Tibial nerve (tissue), 4 donors: ENCODE data around the gene CMIP. TPM values are rescaled to one million over a fixed set of nuclear protein-coding genes. Genes with fewer than 3 reads are reported as not detected.

Experiments used
- DNase-seq, 2 donors: peaks; one replicate each; pipeline ENCODE4 v3.0.0-alpha.2; 2019; ENCODE audit warnings: low spot score in 2 of 2
- H3K27ac ChIP-seq, 4 donors: fragments of 200-600 bp; sonication (generic) in 3 of 4; one replicate each; pipeline ENCODE4 v1.5.1; 2017 to 2019; ENCODE audit warnings: mild to moderate bottlenecking in 1 of 4
- H3K27me3 ChIP-seq, 2 donors: fragments of 200-600 bp; sonication (generic) in 1 of 2; one replicate each; pipeline versions ENCODE4 v1.5.1 to v1.6.0; 2017 to 2019
- H3K36me3 ChIP-seq, 3 donors: fragments of 200-600 bp; sonication (generic); one replicate each; pipeline ENCODE4 v1.5.1; 2018 to 2019
- H3K4me1 ChIP-seq, 4 donors: fragments of 200-600 bp; sonication (generic) in 3 of 4; one replicate each; pipeline ENCODE4 v1.5.1; 2017 to 2019
- H3K4me3 ChIP-seq, 4 donors: fragments of 200-600 bp; sonication (generic) in 3 of 4; one replicate each; pipeline ENCODE4 v1.5.1; 2017 to 2019; ENCODE audit warnings: mild to moderate bottlenecking in 1 of 4, moderate library complexity in 1 of 4
- H3K9me3 ChIP-seq, 4 donors: fragments of 200-600 bp; sonication (generic) in 3 of 4; one replicate each; pipeline ENCODE4 v1.5.1; 2017 to 2019
- CTCF ChIP-seq, 5 experiments: fragments of 200-600 bp in 3 of 5; fragments of 450-650 bp in 2 of 5; sonication (generic) in 3 of 5; IDR thresholded peaks; one replicate each; pipeline ENCODE4 v1.5.1; 2016 to 2019; ENCODE audit warnings: antibody characterized with exemption in 5 of 5, mild to moderate bottlenecking in 3 of 5, moderate library complexity in 2 of 5
- EP300 ChIP-seq, 2 donors: sonication (generic); formaldehyde crosslinking; IDR thresholded peaks; one replicate each; pipeline ENCODE4 v1.6.1; 2017; ENCODE audit warnings: antibody characterized with exemption in 2 of 2, mild to moderate bottlenecking in 1 of 2
- POLR2A ChIP-seq, 2 donors: fragments of 450-650 bp; IDR thresholded peaks; one replicate each; pipeline ENCODE4 v1.6.1; 2017; ENCODE audit warnings: antibody characterized with exemption in 2 of 2, mild to moderate bottlenecking in 2 of 2, moderate library complexity in 2 of 2
- WGBS, 2 donors: methylation state at CpG; one replicate each; pipeline ENCODE4 v1.1.5; 2018; 5-methylcytosine and 5-hydroxymethylcytosine counted together
- total RNA-seq, 4 donors: library from RNA; depleted of rRNA; stranded (reverse); fragments of >200 nt; gene quantifications; one replicate each; pipeline ENCODE4 v1.1.0, GENCODE V29; 2016

The CMIP gene
- total RNA-seq, 4 donors from 2014 or later, result 28.2 to 48.8 (median 31.8) TPM

GRCh38 chr16:81586977-81587625 is 142.5 kb downstream of the CMIP start:
- 92% methylated on average over 11 of the region's 11 CpGs for WGBS, 2 donors
- no peaks in the 10 kb centered on the region for H3K36me3 ChIP-seq
- TF ChIP-seq EP300 (IDR thresholded peaks at IDR 0.05), result no peak
- TF ChIP-seq CTCF (IDR thresholded peaks at IDR 0.05), result no peak
- TF ChIP-seq POLR2A (IDR thresholded peaks at IDR 0.05), result no peak

GRCh38 chr16:81587626-81588160 is 143.1 kb downstream of the CMIP start:
- 91 to 94% methylated on average over 8 to 12 of the region's 12 CpGs for WGBS, 2 donors
- no peak for DNase-seq
- Histone ChIP-seq H3K9me3 (no peaks in the 10 kb centered on the region), H3K27ac (no peak overlapping the region), H3K36me3 (peaks cover 0 to 5% (median 0%) of the 10 kb centered on the region in 3 donors), H3K27me3 (no peaks in the 10 kb centered on the region), H3K4me1 (peaks cover 0 to 26% (median 0%) of the 10 kb centered on the region in 4 donors), H3K4me3 (no peak overlapping the region)
- TF ChIP-seq EP300 (IDR thresholded peaks at IDR 0.05) (no peak), CTCF (IDR thresholded peaks at IDR 0.05) (no peak), POLR2A (IDR thresholded peaks at IDR 0.05) (no peak)

More at GRCh38 chr16:81586977-81587625, 142.5 kb downstream of the CMIP start:
- H3K27me3 ChIP-seq, result no peaks in the 10 kb centered on the region
- no peak overlapping the region for H3K4me3 ChIP-seq
- H3K27ac ChIP-seq, result no peak overlapping the region
- H3K4me1 ChIP-seq, result peaks cover 0 to 32% (median 1%) of the 10 kb centered on the region in 4 donors
- no peaks in the 10 kb centered on the region for H3K9me3 ChIP-seq
- no peak for DNase-seq

GRCh38 chr16:81588326-81589081 is 143.9 kb downstream of the CMIP start:
- 91 to 95% methylated on average over 17 of the region's 17 CpGs for WGBS, 2 donors
- Histone ChIP-seq H3K27ac (no peak overlapping the region), H3K27me3 (no peaks in the 10 kb centered on the region), H3K4me3 (no peak overlapping the region), H3K4me1 (peaks cover 0 to 18% (median 0%) of the 10 kb centered on the region in 4 donors), H3K9me3 (no peaks in the 10 kb centered on the region), H3K36me3 (peaks cover 0 to 7% (median 0%) of the 10 kb centered on the region in 3 donors)
- DNase-seq, result no peak
- TF ChIP-seq CTCF (IDR thresholded peaks at IDR 0.05) (no peak), EP300 (IDR thresholded peaks at IDR 0.05) (no peak), POLR2A (IDR thresholded peaks at IDR 0.05) (no peak)

- WGBS, 2 donors, result 74 to 80% methylated on average over 13 of the region's 13 CpGs
- no peak overlapping the region for H3K4me3 ChIP-seq
- H3K27ac ChIP-seq, result no peak overlapping the region
- peaks cover 0 to 5% (median 0%) of the 10 kb centered on the region in 4 donors for H3K4me1 ChIP-seq
- TF ChIP-seq CTCF (IDR thresholded peaks at IDR 0.05) (no peak), POLR2A (IDR thresholded peaks at IDR 0.05) (no peak), EP300 (IDR thresholded peaks at IDR 0.05) (no peak)
- H3K36me3 ChIP-seq, result peaks cover 0 to 7% (median 0%) of the 10 kb centered on the region in 3 donors
- no peaks in the 10 kb centered on the region for H3K9me3 ChIP-seq
- DNase-seq, result no peak
- H3K27me3 ChIP-seq, result no peaks in the 10 kb centered on the region
These were observed 145.5 kb downstream of the CMIP start for GRCh38 chr16:81589975-81590650.
